Suprapubic skin (tissue), 4 donors: ENCODE results near the gene TACC3.

ENCODE experiments used
- CTCF ChIP-seq, 2 donors: fragments of 200-600 bp in 1 of 2; fragments of 450-650 bp in 1 of 2; sonication (generic) in 1 of 2; IDR thresholded peaks; one replicate each; pipeline ENCODE4 v1.5.1; 2016 to 2019; ENCODE audit warnings: antibody characterized with exemption in 2 of 2, mild to moderate bottlenecking in 1 of 2, moderate library complexity in 1 of 2
- POLR2A ChIP-seq, 2 donors: fragments of 450-650 bp; IDR thresholded peaks; one replicate each; pipeline ENCODE4 v1.6.1; 2017; ENCODE audit warnings: antibody characterized with exemption in 2 of 2, mild to moderate bottlenecking in 2 of 2, moderate library complexity in 2 of 2
- POLR2AphosphoS5 ChIP-seq, 3 donors: sonication (generic); formaldehyde crosslinking; IDR thresholded peaks; one replicate each; pipeline ENCODE4 v1.6.1; 2017; ENCODE audit warnings: antibody characterized with exemption in 3 of 3

DNA sequence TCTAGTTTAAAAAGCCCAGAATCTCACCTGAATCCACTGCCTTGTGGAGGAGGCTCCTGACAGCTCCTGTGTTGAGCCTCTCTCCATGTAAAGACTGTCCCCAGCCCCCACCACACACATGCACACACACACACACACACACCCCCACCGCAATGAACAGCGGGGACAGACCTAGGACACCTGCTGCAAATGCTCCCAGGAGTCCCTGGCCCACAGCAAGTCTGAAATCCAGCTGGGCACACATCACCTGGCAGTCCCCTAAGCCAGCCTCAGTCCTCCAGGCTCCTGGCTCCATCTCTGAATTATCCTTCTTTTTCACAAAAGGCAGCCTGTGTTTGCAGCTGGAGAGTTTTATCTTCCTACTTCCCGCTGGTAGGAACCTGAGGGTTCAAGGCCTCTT is 30.6 kb upstream of the TACC3 start:
- TF ChIP-seq POLR2A (IDR thresholded peaks at IDR 0.05) (no peak), CTCF (IDR thresholded peaks at IDR 0.05) (no peak), POLR2AphosphoS5 (IDR thresholded peaks at IDR 0.05) (no peak)
